ENCODE measurements around the gene ALCAM. TPM values are rescaled to one million over a fixed set of nuclear protein-coding genes. Genes with fewer than 3 reads are reported as not detected.

The ALCAM gene
- total and polyA plus RNA-seq, 7 donors = 0.42 to 1.5 (median 0.70) TPM

DNA sequence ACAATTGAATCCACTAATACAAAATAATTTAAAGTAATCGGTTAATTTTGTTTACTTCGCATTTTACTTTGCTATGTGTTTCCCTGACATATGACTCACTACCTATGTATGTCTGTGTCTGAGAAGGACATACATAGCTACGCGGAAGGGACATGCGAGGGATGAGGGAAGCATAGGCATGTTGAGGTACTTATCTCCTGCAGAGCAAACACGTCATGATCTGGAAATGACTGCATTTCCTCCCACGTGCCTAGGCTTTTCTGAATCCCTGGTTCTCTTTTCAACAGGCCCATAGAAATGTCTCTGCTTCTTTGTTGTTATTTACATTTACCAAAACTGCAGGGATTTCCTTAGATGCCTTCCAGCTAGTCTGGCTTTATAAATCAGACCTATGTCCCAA, 27.5 kb downstream of the ALCAM start:
- DNase-seq = no peak
- no peaks in the 10 kb centered on the region for H3K4me1 ChIP-seq
- H3K27ac ChIP-seq = no peak overlapping the region
- H3K9me3 ChIP-seq = no peaks in the 10 kb centered on the region
- no peaks in the 10 kb centered on the region for H3K27me3 ChIP-seq (ENCODE audit: insufficient read depth in 3 of 3, low read length in 2 of 3)
- no peaks in the 10 kb centered on the region for H3K36me3 ChIP-seq (ENCODE audit: insufficient read depth in 1 of 2, low read depth in 1 of 2)
- H3K4me3 ChIP-seq = no peak overlapping the region
- no peak for ATAC-seq
- 82 to 89% (median 84%) methylated on average over 7 of the region's 7 CpGs for WGBS, 3 donors
- TF ChIP-seq, protein P1, sequence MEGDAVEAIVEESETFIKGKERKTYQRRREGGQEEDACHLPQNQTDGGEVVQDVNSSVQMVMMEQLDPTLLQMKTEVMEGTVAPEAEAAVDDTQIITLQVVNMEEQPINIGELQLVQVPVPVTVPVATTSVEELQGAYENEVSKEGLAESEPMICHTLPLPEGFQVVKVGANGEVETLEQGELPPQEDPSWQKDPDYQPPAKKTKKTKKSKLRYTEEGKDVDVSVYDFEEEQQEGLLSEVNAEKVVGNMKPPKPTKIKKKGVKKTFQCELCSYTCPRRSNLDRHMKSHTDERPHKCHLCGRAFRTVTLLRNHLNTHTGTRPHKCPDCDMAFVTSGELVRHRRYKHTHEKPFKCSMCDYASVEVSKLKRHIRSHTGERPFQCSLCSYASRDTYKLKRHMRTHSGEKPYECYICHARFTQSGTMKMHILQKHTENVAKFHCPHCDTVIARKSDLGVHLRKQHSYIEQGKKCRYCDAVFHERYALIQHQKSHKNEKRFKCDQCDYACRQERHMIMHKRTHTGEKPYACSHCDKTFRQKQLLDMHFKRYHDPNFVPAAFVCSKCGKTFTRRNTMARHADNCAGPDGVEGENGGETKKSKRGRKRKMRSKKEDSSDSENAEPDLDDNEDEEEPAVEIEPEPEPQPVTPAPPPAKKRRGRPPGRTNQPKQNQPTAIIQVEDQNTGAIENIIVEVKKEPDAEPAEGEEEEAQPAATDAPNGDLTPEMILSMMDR (IDR thresholded peaks at IDR 0.05) = no peak
- intact Hi-C loops (cut with DNase I) = no loop called here

DNA sequence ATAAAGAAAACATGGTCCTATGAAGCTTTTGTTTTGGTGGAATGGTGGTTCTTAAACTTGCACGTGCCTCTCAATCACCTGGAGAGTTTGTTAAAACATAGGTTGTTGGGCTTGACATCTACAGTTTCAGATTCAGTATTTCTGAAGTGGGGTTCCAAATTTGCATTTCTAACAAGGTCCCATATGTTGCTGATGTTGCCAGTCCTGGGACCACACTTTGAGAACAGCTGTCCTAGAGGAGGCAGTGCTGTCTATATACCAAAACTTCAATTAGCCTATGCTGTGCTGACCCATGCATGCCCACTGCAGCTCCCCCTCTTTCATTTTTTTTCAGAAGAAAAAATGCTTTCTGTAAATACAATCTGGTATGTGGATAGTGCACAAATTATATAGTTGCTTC, 31.3 kb downstream of the ALCAM start:
- TF ChIP-seq, protein P1 (IDR thresholded peaks at IDR 0.05) = no peak
- DNase-seq = no peak
- H3K4me1 ChIP-seq = no peaks in the 10 kb centered on the region
- intact Hi-C loops (cut with DNase I) = no loop called here
- no peaks in the 10 kb centered on the region for H3K36me3 ChIP-seq (ENCODE audit: insufficient read depth in 1 of 2, low read depth in 1 of 2)
- no peaks in the 10 kb centered on the region for H3K9me3 ChIP-seq
- no peak for ATAC-seq
- WGBS, 3 donors = 60 to 74% (median 70%) methylated on average over 1 of the region's 1 CpG
- no peak overlapping the region for H3K4me3 ChIP-seq
- no peaks in the 10 kb centered on the region for H3K27me3 ChIP-seq (ENCODE audit: insufficient read depth in 3 of 3, low read length in 2 of 3)
- H3K27ac ChIP-seq = no peak overlapping the region

DNA sequence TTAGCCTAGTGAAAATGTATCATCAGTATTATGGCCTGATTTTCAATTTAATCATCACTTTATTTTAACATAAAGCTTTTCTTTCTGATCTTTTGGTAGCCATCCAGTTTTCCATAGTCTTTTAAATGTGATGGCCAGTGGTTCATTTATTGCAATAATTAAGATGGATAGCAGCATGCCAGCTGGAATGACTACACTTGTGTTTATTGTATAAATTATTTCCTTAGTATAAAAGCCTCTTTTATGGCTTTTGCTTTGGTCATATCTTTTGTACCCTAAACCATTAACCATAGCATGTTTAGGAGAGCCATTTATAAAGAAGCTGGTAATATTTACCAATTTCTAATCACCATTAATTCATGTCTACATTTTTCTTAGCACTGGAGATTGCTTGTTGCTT, 31.7 kb downstream of the ALCAM start:
- Histone ChIP-seq H3K27ac (no peak overlapping the region), H3K4me3 (no peak overlapping the region), H3K27me3 (ENCODE audit: insufficient read depth in 3 of 3, low read length in 2 of 3) (no peaks in the 10 kb centered on the region), H3K4me1 (no peaks in the 10 kb centered on the region), H3K36me3 (ENCODE audit: insufficient read depth in 1 of 2, low read depth in 1 of 2) (no peaks in the 10 kb centered on the region), H3K9me3 (no peaks in the 10 kb centered on the region)
- intact Hi-C loops (cut with DNase I) = no loop called here
- no peak for ATAC-seq
- TF ChIP-seq, protein P1 (IDR thresholded peaks at IDR 0.05) = no peak
- DNase-seq = no peak

DNA sequence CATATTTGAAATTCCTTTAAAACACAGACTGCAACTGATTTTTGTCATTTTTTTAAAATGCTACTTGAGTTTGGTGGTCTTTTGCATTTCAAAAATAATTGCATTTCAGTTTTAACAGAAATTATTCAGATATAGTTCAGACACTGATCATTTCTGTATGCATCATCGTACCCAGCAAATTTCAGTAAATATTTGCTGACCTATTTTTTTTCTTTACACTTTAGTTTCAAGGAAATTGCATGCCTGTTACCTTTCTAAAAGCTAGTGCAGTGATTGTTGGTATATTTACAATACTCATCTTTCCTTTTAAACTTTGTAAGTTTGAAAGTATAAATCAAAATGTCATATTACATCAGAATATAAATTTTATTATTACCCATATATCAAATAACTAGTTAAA, 32.4 kb downstream of the ALCAM start:
- H3K4me1 ChIP-seq = no peaks in the 10 kb centered on the region
- no peak overlapping the region for H3K27ac ChIP-seq
- H3K36me3 ChIP-seq (ENCODE audit: insufficient read depth in 1 of 2, low read depth in 1 of 2) = no peaks in the 10 kb centered on the region
- H3K27me3 ChIP-seq (ENCODE audit: insufficient read depth in 3 of 3, low read length in 2 of 3) = no peaks in the 10 kb centered on the region
- TF ChIP-seq, protein P1 (IDR thresholded peaks at IDR 0.05) = no peak
- intact Hi-C loops (cut with DNase I) = no loop called here
- no peak for DNase-seq
- H3K4me3 ChIP-seq = no peak overlapping the region
- ATAC-seq = no peak
- no peaks in the 10 kb centered on the region for H3K9me3 ChIP-seq
- WGBS, 3 donors = 86 to 93% (median 91%) methylated on average over 1 of the region's 1 CpG

DNA sequence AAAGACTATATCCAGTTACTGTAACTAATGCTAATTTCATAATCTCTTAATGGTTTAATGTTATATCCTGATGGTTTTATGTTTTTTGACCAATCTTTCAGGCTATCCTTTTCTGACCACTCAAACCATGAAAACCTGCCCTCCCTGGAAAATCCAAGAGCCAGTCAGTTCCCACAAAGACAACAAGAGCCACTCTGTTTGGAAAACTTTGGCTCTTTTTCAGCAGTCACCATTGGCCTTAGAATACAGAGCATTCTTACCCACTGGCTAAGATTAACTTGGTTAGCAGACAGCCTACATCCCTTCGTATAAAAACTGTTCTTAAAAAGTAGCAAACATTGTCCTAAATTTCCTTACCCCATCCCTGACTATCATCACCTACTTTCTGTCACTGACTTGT, 32.9 kb downstream of the ALCAM start:
- no peak overlapping the region for H3K4me3 ChIP-seq
- no peaks in the 10 kb centered on the region for H3K4me1 ChIP-seq
- H3K27me3 ChIP-seq (ENCODE audit: insufficient read depth in 3 of 3, low read length in 2 of 3) = no peaks in the 10 kb centered on the region
- TF ChIP-seq, protein P1 (IDR thresholded peaks at IDR 0.05) = no peak
- DNase-seq = no peak
- no peak overlapping the region for H3K27ac ChIP-seq
- H3K9me3 ChIP-seq = no peaks in the 10 kb centered on the region
- ATAC-seq = no peak
- intact Hi-C loops (cut with DNase I) = no loop called here
- WGBS, 3 donors = 16 to 35% (median 33%) methylated on average over 1 of the region's 1 CpG
- no peaks in the 10 kb centered on the region for H3K36me3 ChIP-seq (ENCODE audit: insufficient read depth in 1 of 2, low read depth in 1 of 2)
